ENCODE data around the gene UBA3. TPM values are rescaled to one million over a fixed set of nuclear protein-coding genes. Genes with fewer than 3 reads are reported as not detected.

The UBA3 gene
- polyA plus RNA-seq, 1 donor from 2014 or later: 41.9 TPM

DNA sequence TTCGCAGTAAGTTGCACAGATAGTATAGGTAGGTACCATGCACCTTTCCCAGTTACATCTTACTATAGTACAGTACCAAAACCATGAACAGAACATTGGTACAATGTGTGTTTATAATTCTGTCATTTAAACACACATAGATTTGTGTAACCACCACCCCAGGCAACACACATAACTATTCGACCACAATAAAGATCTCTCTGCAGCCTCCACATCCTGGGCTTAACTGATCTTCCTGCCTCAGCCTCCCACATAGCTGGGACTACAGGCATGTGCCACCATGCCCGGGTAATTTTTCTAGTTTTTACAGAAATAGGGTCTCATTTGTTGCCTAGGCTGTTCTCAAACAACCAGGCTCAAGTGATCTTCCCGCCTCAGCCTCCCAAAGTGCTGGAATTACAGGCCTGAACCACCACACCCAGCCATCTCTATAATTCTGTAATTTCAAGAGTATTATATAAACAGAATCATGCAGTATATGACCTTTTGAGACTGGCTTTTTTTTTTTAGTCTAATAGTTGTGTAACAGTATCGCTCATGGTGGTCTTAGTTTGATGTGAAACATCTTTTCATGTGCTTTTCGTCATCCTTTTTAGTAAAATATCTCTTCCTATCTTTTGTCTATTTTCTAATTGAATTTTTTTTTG is 14.7 kb downstream of the UBA3 start:
- Mint-ChIP-seq H3K9me3 (no peaks in the 10 kb centered on the region), H3K4me1 (peaks cover 0 to 6% (median 6%) of the 10 kb centered on the region in 3 donors), H3K27me3 (no peaks in the 10 kb centered on the region), H3K36me3 (peaks cover 3% of the 10 kb centered on the region), H3K4me3 (no peak overlapping the region), H3K27ac (peak overlapping the region; percentile 65 to 82 (median 80))

DNA sequence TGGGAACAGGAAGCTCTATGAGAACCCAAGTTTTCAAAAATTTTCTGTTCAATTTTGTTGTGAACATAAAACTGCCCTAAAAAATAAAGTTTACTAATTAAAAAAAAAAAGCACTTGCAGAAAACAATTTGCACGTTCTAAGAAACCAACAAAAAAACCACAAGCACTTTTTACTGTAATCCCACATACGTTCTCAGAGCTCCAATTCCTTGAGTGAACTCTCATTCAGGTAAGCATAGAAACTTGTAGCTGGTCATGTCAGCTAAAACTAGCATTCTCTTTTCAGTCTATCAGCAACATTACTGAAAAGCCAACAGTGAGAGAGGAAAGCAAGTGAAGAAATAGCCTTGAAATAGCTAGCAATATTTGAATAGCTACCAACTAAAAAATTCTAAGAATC is 16.5 kb downstream of the UBA3 start:
- peaks cover 11 to 20% (median 15%) of the 10 kb centered on the region in 3 donors for H3K4me1 Mint-ChIP-seq

DNA sequence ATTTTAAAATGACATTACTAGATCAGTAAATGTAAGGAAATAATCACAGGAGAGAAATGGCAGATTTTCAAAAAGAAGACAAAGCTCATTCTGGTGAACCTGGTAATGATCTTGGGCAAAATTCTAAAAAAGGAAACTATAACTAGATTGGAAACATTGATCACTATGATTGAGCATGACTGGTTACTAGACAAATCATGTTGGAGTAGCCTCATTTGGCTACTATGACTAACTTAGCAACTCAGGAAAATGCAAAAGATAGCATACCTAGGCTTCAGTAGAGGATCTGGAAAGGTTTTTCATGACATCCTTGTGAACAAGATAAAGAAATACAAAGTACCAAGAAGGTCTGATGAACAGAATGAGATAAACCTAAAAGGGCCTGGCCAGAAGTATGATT is 20.5 kb downstream of the UBA3 start:
- no peaks in the 10 kb centered on the region for H3K27me3 Mint-ChIP-seq
- H3K4me1 Mint-ChIP-seq: peaks cover 20 to 23% (median 21%) of the 10 kb centered on the region in 3 donors
- no peaks in the 10 kb centered on the region for H3K9me3 Mint-ChIP-seq
- H3K36me3 Mint-ChIP-seq: peaks cover 9% of the 10 kb centered on the region
- H3K27ac Mint-ChIP-seq: peak overlapping the region in 2 of 3 donors; percentile 21 to 78
- H3K4me3 Mint-ChIP-seq: peak overlapping the region in 1 of 4 donors; percentile 33

More for the DNA sequence above, 16.5 kb downstream of the UBA3 start:
- Mint-ChIP-seq H3K27ac (peak overlapping the region in 1 of 3 donors; percentile 31), H3K4me3 (no peak overlapping the region), H3K27me3 (no peaks in the 10 kb centered on the region), H3K36me3 (peaks cover 6% of the 10 kb centered on the region), H3K9me3 (no peaks in the 10 kb centered on the region)

DNA sequence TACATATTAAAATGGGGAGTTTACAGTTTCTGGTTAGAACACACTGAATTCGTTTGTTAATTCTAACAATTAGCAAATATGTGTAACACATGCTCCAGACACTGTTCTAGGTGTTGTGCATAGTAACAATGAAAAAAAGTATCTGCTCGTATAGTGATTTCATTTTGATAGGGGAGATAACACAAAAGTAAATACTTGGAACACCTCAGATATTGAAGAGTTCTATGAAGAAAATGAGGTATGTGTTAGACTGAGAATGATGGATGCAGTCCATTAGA is 21.3 kb downstream of the UBA3 start:
- Mint-ChIP-seq H3K4me3 (peak overlapping the region in 3 of 4 donors; percentile 8 to 85 (median 81)), H3K9me3 (no peaks in the 10 kb centered on the region), H3K36me3 (peaks cover 9% of the 10 kb centered on the region), H3K27ac (peak overlapping the region; percentile 21 to 89 (median 78)), H3K4me1 (peaks cover 20 to 22% (median 21%) of the 10 kb centered on the region in 3 donors), H3K27me3 (no peaks in the 10 kb centered on the region)

DNA sequence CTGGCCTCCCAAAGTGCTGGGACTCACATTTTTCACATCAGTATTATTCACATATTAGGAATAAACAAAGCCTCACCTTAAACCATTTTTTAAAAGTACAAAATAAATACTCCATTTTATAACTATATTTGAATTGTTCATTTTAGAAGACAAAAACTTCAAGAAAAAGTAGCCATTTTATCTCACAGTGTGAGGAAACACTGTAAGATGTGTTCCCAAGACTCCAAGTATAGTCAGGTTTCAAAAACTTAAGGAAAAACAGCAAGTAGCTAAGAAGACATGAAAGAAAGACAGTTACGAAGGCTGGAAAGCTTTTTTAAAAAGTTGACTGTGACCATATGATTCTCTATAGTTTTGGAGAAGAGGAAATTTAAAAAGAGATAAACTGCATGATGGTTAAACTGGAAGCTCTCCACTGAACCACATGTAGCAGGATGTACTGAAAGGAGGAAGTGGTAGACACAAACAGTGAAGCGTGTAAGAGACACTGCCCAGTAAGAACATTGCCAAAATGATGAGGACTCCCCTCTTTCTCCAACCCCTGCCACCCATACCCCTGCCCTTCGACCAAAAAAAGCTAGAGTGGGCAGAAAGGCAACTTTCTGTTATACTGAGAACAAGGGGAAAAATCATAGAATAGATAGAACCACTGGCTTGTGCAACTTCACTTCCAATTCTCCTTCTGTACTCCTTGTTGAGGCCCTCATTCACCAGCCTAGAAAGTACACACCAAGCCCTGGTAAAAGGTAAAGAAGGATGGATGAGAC is 21.8 kb downstream of the UBA3 start:
- H3K9me3 Mint-ChIP-seq: no peaks in the 10 kb centered on the region
- H3K36me3 Mint-ChIP-seq: peaks cover 9% of the 10 kb centered on the region
- H3K27me3 Mint-ChIP-seq: no peaks in the 10 kb centered on the region
- H3K27ac Mint-ChIP-seq: peak overlapping the region; percentile 21 to 89 (median 78)
- H3K4me1 Mint-ChIP-seq: peaks cover 20 to 22% (median 21%) of the 10 kb centered on the region in 3 donors
- H3K4me3 Mint-ChIP-seq: peak overlapping the region; percentile 8 to 85 (median 47)

DNA sequence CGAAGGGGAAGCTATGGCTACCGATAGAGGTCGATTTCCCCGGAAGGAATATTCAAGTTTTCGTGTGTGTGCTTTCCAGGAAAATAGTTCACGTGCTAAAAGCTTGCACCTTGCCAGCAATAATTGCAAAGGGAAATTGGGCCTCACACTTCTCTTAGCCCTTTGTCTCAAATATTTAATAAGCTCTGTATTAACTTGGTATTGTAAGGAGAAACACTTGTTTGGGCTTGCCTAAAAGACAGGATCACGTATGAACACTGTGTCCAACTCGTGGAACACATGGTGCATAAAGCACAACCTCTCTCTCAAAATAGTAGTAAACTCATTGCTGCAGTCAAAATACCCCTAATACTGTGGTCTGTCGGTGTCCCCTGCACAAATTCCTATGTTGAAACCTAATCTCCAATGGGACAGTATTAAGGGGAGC is 27.7 kb downstream of the UBA3 start:
- Mint-ChIP-seq H3K27ac (peak overlapping the region; percentile 91 to 99 (median 98)), H3K36me3 (peaks cover 3% of the 10 kb centered on the region)

DNA sequence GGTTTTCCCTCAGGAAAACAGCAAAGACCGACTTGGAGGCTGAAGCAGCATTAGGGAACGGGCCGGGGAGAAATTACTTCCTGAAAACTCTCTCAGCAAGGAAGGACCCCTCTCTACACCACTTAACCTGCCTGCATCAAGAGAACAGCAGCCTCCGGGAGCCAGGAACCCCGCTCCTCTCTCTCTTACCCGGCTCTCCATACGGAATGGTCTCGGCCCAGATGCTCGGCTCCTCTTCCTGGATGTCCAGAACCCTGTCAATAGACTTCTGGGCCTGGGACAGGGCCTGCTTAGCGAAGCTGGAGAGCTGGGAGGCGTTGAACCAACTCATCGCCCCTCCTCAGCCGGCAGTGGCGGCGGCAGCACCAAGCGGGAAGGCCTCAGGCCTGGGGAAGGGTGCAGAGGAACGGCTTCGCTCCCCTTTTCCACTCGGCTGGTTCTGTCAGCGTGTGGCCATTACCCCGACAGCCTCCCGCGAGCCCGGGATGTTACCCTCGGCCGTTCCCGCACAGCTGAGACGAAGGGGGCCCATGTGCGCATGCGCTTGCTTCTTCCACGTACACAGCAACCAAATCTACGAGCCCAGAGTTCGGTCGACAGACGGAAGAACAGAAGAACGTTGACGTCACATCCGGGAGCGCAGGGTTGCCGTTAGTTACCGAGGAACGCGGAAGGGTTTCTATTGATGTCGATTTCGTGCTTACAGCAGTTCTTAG is 28.3 kb downstream of the UBA3 start, which contains the start of gene TMF1:
TMF1 (minus strand) TSS at position 578 of the 716 bp plus-strand sequence; CDS start at position 331, 247 bp downstream.
- Mint-ChIP-seq H3K36me3 (peaks cover 4% of the 10 kb centered on the region), H3K27ac (peak within 1 kb of the TSS; percentile 91 to 99 (median 98)), H3K4me3 (peak within 1 kb of the TSS; percentile 94 to 99 (median 96)), H3K4me1 (peaks cover 28 to 32% (median 31%) of the 10 kb centered on the region in 3 donors), H3K27me3 (no peaks in the 10 kb centered on the region), H3K9me3 (no peaks in the 10 kb centered on the region)

More for the DNA sequence above, 27.7 kb downstream of the UBA3 start:
- H3K4me3 Mint-ChIP-seq: peak overlapping the region; percentile 94 to 99 (median 96)
- H3K9me3 Mint-ChIP-seq: no peaks in the 10 kb centered on the region
- peaks cover 29 to 30% (median 29%) of the 10 kb centered on the region in 3 donors for H3K4me1 Mint-ChIP-seq
- no peaks in the 10 kb centered on the region for H3K27me3 Mint-ChIP-seq

DNA sequence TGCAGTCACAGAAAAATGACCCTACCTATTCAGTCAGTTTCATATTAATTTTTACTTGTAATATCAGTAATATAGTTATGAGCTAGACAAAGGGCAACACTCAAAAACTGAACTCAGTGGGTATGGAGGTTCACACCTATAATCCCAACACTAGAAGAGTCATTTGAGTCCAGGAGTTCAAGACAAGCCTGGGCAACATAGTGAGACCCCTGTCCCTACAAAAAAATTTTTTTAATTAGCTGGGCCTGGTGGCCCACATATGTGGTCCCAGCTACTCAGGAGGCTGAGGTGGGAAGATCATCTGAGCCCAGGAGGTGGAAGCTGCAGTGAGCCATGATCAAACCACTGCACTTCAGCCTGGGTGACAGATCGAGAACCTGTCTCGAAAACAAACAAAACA is 31.2 kb downstream of the UBA3 start:
- Mint-ChIP-seq H3K27me3 (no peaks in the 10 kb centered on the region), H3K27ac (no peak overlapping the region), H3K4me3 (peak overlapping the region in 3 of 4 donors; percentile 31 to 70 (median 38)), H3K36me3 (peaks cover 2% of the 10 kb centered on the region), H3K9me3 (no peaks in the 10 kb centered on the region), H3K4me1 (peaks cover 33 to 38% (median 34%) of the 10 kb centered on the region in 3 donors)

DNA sequence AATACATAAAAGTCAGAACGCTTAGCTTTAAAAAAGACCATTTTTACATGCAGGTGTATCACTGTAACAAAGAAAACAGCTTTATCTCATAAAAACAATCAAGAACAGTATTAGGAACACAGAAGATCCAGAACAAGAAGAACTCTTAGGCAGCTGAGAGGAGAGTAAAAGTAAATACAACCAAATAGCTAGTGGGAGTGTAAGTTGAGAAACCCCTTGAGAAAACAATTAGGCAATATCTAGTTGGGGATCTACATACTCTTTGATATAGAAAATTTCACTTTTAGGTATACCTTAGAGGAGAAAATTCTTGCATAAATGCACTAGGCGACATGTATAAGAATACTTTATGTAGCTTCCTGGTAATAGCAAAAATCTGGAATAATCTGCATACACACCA is 35.6 kb downstream of the UBA3 start:
- H3K9me3 Mint-ChIP-seq: no peaks in the 10 kb centered on the region
- H3K4me3 Mint-ChIP-seq: no peak overlapping the region
- H3K27me3 Mint-ChIP-seq: no peaks in the 10 kb centered on the region
- peaks cover 16 to 26% (median 18%) of the 10 kb centered on the region in 3 donors for H3K4me1 Mint-ChIP-seq
- peaks cover 8% of the 10 kb centered on the region for H3K36me3 Mint-ChIP-seq
- no peak overlapping the region for H3K27ac Mint-ChIP-seq

DNA sequence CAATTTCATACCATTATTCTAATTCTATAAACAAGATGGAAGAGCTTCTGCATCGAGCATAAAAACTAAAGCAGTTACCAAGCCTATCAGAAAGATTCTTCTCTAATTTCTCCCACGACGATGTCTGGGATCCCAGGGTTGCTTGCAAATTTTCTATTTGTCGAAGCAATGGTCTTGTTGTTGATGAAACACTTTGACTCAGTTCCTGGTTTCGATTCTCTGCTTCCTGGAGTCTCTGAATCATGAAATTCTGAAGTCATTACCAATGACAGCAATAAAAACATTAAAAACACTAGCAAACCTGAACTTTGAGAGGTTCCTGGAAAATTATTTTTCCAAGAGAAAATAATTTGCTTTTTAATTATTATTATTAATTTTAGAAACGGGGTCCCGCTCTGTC is 46.7 kb downstream of the UBA3 start:
- Mint-ChIP-seq H3K27me3 (no peaks in the 10 kb centered on the region), H3K27ac (no peak overlapping the region), H3K36me3 (peaks cover 4% of the 10 kb centered on the region), H3K4me1 (peaks cover 0 to 4% (median 2%) of the 10 kb centered on the region in 3 donors), H3K4me3 (no peak overlapping the region), H3K9me3 (no peaks in the 10 kb centered on the region)

DNA sequence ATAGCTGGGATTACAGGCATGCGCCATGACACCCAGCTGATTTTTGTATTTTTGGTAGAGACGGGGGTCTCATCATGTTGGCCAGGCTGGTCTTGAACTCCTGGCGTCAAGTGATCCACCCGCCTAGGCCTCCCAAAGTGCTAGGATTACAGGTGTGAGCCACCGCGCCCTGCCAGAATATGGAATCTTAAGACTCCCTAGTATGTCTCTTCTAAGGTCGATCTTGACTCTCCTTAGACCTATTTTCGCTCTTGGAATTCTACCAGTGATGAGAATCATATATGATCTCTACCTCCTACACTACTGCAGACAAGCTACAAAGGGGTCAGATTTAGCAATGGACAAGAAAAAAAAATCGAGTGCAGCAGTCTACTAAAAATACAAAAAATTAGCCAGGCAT is 47.4 kb downstream of the UBA3 start:
- Mint-ChIP-seq H3K4me3 (no peak overlapping the region), H3K27ac (no peak overlapping the region), H3K9me3 (no peaks in the 10 kb centered on the region), H3K4me1 (peaks cover 0 to 4% (median 2%) of the 10 kb centered on the region in 3 donors), H3K27me3 (no peaks in the 10 kb centered on the region), H3K36me3 (peaks cover 4% of the 10 kb centered on the region)

DNA sequence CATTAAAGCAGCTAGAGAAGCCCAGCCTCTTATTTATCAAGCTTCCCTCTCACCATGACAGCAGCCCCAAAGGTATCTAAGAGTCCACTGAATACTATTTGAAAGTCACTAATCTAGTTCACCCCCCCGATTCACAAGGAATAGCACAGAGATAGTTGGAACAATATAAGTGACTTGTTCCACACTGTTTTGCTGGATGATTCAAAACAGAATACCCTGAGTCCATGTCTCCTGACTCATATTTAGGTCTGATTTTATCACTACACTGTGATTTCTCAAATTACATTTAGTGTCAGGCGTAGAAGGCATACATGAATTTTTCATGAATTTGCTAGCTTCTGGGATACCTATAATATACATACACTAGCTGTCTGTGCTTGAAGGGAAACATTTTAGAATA is 48.0 kb downstream of the UBA3 start:
- Mint-ChIP-seq H3K4me3 (no peak overlapping the region), H3K9me3 (no peaks in the 10 kb centered on the region), H3K4me1 (peaks cover 0 to 4% (median 2%) of the 10 kb centered on the region in 3 donors), H3K27ac (peak overlapping the region in 1 of 3 donors; percentile 35), H3K36me3 (peaks cover 4% of the 10 kb centered on the region), H3K27me3 (no peaks in the 10 kb centered on the region)

DNA sequence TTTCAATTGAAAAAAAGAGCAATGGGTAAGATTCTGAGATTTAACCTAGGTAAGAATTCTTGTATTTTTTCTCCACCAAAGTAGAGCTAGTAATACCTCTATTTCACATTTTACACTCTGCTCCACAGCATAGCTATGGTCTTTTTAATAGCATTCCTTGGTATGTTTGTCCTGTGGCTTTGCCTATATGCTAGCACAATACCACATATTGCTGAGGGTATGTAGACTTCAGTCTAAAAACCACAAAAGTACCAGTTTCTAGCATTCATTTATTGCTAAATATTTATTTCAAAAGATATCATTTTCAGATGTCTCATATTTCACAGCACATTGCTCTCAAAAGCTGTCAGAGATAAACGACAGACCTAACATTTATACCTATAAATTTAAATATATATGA is 48.5 kb downstream of the UBA3 start:
- Mint-ChIP-seq H3K4me1 (peaks cover 0 to 4% (median 2%) of the 10 kb centered on the region in 3 donors), H3K4me3 (no peak overlapping the region), H3K36me3 (peaks cover 4% of the 10 kb centered on the region), H3K27me3 (no peaks in the 10 kb centered on the region), H3K9me3 (no peaks in the 10 kb centered on the region), H3K27ac (peak overlapping the region in 1 of 3 donors; percentile 35)

DNA sequence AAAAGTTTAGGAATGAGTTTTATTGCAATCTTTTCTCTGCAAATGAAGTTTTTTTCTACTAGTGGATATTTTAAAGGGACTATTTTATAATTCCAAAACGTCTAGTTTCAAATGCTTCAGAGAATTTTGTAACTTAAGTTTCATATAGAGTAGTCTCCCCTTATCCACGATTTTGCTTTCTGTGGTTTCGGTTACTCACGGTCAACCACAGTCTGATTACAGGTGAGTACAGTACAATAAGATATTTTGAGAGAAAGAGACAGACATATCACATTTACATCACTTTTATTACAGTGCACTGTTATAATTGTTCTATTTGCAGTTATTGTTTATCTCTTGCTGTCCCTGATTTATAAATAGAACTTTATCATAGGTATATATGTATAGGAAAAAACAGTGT is 59.3 kb downstream of the UBA3 start:
- Mint-ChIP-seq H3K4me3 (no peak overlapping the region), H3K4me1 (peaks cover 0 to under 1% (median 0%) of the 10 kb centered on the region in 3 donors), H3K9me3 (no peaks in the 10 kb centered on the region), H3K36me3 (peaks cover 5% of the 10 kb centered on the region), H3K27ac (no peak overlapping the region), H3K27me3 (no peaks in the 10 kb centered on the region)

DNA sequence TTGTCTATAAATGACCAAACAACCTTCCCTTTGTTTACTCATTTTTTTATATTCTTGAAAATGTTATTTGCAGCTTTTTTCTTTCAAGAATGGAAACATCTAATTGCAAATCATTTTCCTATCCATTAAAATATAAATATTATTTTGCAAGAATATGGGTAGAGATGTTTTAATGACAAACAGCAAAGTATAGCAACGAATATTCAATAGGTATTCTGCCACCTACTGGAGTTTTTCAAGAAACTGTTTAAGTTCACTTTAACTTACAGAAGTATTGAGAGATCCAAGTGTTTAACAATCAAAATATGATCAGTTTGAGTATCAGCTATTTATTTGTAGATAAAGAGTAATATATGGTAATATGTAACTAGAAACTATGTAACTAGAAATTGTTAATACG is 59.7 kb downstream of the UBA3 start:
- Mint-ChIP-seq H3K4me3 (no peak overlapping the region), H3K9me3 (no peaks in the 10 kb centered on the region), H3K4me1 (no peaks in the 10 kb centered on the region), H3K36me3 (peaks cover 2% of the 10 kb centered on the region), H3K27me3 (no peaks in the 10 kb centered on the region), H3K27ac (no peak overlapping the region)

All from IgD-negative memory B cell (primary cell).